ENCODE measurements around the gene USP24.

The USP24 gene

DNA sequence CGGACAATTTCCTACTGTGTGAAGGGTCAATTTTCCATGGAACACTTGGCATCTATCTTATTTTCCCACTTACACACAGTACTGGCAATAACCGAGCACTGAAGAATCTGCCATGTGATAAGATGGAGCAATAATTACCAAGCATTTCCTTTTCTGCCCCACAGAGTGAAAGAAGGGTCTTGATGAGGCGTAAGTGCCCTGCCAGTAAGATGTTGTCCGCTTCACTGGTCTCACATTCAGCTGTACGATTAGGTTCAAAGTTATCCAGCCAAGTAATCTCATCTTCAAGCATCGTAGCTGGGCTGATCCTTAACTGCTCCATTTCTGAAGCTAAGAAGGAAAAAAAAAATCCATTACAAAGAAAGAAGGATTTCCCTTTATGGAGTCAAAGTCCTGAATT lies 108.1 kb downstream of the USP24 start:
- Histone ChIP-seq H3K27ac (ENCODE audit: insufficient read depth, low read length, poor library complexity, severe bottlenecking) (no peak overlapping the region), H3K4me1 (ENCODE audit: control insufficient read depth, insufficient read depth, low read length, poor library complexity, severe bottlenecking) (no peaks in the 10 kb centered on the region), H3K9me3 (ENCODE audit: control insufficient read depth, low read length) (no peaks in the 10 kb centered on the region), H3K4me3 (ENCODE audit: insufficient read depth, low read depth, low read length, poor library complexity, severe bottlenecking) (no peak overlapping the region), H3K27me3 (replicated peaks; ENCODE audit: control insufficient read depth, insufficient read depth, low read length, poor library complexity, severe bottlenecking) (no peaks in the 10 kb centered on the region), H3K36me3 (ENCODE audit: control insufficient read depth, insufficient read depth, low read length) (peaks cover 66% of the 10 kb centered on the region)
- DNase-seq: no peak

- H3K4me1 ChIP-seq (ENCODE audit: control insufficient read depth, insufficient read depth, low read length, poor library complexity, severe bottlenecking): no peaks in the 10 kb centered on the region
- no peaks in the 10 kb centered on the region for H3K27me3 ChIP-seq (replicated peaks; ENCODE audit: control insufficient read depth, insufficient read depth, low read length, poor library complexity, severe bottlenecking)
- H3K9me3 ChIP-seq (ENCODE audit: control insufficient read depth, low read length): no peaks in the 10 kb centered on the region
- no peak overlapping the region for H3K27ac ChIP-seq (ENCODE audit: insufficient read depth, low read length, poor library complexity, severe bottlenecking)
- DNase-seq: no peak
- no peak overlapping the region for H3K4me3 ChIP-seq (ENCODE audit: insufficient read depth, low read depth, low read length, poor library complexity, severe bottlenecking)
- peaks cover 82% of the 10 kb centered on the region for H3K36me3 ChIP-seq (ENCODE audit: control insufficient read depth, insufficient read depth, low read length)
Observed at GRCh38 chr1:55103891-55104290, 111.3 kb downstream of the USP24 start.

GRCh38 chr1:55095095-55095494 lies 120.1 kb downstream of the USP24 start:
- Histone ChIP-seq H3K27ac (ENCODE audit: insufficient read depth, low read length, poor library complexity, severe bottlenecking) (no peak overlapping the region), H3K4me1 (ENCODE audit: control insufficient read depth, insufficient read depth, low read length, poor library complexity, severe bottlenecking) (no peaks in the 10 kb centered on the region), H3K9me3 (ENCODE audit: control insufficient read depth, low read length) (no peaks in the 10 kb centered on the region), H3K27me3 (replicated peaks; ENCODE audit: control insufficient read depth, insufficient read depth, low read length, poor library complexity, severe bottlenecking) (no peaks in the 10 kb centered on the region), H3K4me3 (ENCODE audit: insufficient read depth, low read depth, low read length, poor library complexity, severe bottlenecking) (no peak overlapping the region), H3K36me3 (ENCODE audit: control insufficient read depth, insufficient read depth, low read length) (peaks cover 92% of the 10 kb centered on the region)
- no peak for DNase-seq

- Histone ChIP-seq H3K9me3 (ENCODE audit: control insufficient read depth, low read length) (no peaks in the 10 kb centered on the region), H3K27ac (ENCODE audit: insufficient read depth, low read length, poor library complexity, severe bottlenecking) (no peak overlapping the region), H3K36me3 (ENCODE audit: control insufficient read depth, insufficient read depth, low read length) (peaks cover 88% of the 10 kb centered on the region), H3K27me3 (replicated peaks; ENCODE audit: control insufficient read depth, insufficient read depth, low read length, poor library complexity, severe bottlenecking) (no peaks in the 10 kb centered on the region), H3K4me3 (ENCODE audit: insufficient read depth, low read depth, low read length, poor library complexity, severe bottlenecking) (no peak overlapping the region), H3K4me1 (ENCODE audit: control insufficient read depth, insufficient read depth, low read length, poor library complexity, severe bottlenecking) (no peaks in the 10 kb centered on the region)
- DNase-seq: no peak
Observed at GRCh38 chr1:55092475-55092874, 122.7 kb downstream of the USP24 start.

DNA sequence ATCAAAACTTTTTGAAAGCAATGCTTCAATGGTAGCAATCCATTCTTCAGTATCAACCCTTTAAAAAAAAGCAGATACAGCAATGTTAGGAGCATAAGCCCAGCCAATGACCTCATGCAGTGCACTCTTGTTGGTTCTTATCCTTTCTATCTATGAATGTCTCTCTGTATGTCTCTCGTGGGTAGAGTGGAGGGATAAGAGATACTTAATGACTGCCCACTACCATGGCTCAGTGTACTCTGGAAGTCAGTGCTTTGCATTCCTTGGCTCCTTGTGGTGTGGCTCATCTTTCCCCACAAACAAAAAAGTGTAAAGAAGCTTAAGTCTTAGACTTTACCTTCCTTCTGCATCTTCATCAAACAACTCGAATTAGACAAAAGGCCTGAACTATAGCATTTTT lies 125.5 kb downstream of the USP24 start:
- Histone ChIP-seq H3K4me3 (ENCODE audit: insufficient read depth, low read depth, low read length, poor library complexity, severe bottlenecking) (no peak overlapping the region), H3K9me3 (ENCODE audit: control insufficient read depth, low read length) (no peaks in the 10 kb centered on the region), H3K27ac (ENCODE audit: insufficient read depth, low read length, poor library complexity, severe bottlenecking) (no peak overlapping the region), H3K4me1 (ENCODE audit: control insufficient read depth, insufficient read depth, low read length, poor library complexity, severe bottlenecking) (no peaks in the 10 kb centered on the region), H3K27me3 (replicated peaks; ENCODE audit: control insufficient read depth, insufficient read depth, low read length, poor library complexity, severe bottlenecking) (no peaks in the 10 kb centered on the region), H3K36me3 (ENCODE audit: control insufficient read depth, insufficient read depth, low read length) (peaks cover 88% of the 10 kb centered on the region)
- no peak for DNase-seq

GRCh38 chr1:55088413-55088812 lies 126.8 kb downstream of the USP24 start:
- Histone ChIP-seq H3K36me3 (ENCODE audit: control insufficient read depth, insufficient read depth, low read length) (peaks cover 88% of the 10 kb centered on the region), H3K4me3 (ENCODE audit: insufficient read depth, low read depth, low read length, poor library complexity, severe bottlenecking) (no peak overlapping the region), H3K4me1 (ENCODE audit: control insufficient read depth, insufficient read depth, low read length, poor library complexity, severe bottlenecking) (no peaks in the 10 kb centered on the region), H3K27me3 (replicated peaks; ENCODE audit: control insufficient read depth, insufficient read depth, low read length, poor library complexity, severe bottlenecking) (no peaks in the 10 kb centered on the region), H3K9me3 (ENCODE audit: control insufficient read depth, low read length) (no peaks in the 10 kb centered on the region), H3K27ac (ENCODE audit: insufficient read depth, low read length, poor library complexity, severe bottlenecking) (no peak overlapping the region)
- no peak for DNase-seq

DNA sequence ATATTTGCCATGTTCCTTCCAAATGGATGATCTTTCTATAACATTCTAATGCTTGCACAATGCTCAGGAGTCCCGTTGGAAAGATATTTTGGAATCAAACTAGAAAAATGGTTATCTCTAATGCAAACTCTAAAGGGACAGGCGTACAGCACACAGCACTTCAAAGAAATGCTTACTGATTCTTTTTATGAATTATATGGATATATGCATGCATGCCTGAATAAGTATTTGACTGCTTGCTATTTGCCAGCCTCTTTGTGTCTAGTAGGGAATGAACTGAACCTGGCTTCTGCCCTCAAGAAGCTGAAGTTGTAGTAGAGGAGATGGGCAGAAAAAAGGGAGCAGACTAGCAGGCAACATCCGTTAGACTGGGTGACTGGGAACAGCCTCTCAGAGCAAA lies 127.7 kb downstream of the USP24 start:
- no peaks in the 10 kb centered on the region for H3K27me3 ChIP-seq (replicated peaks; ENCODE audit: control insufficient read depth, insufficient read depth, low read length, poor library complexity, severe bottlenecking)
- DNase-seq: no peak
- H3K4me1 ChIP-seq (ENCODE audit: control insufficient read depth, insufficient read depth, low read length, poor library complexity, severe bottlenecking): no peaks in the 10 kb centered on the region
- peaks cover 87% of the 10 kb centered on the region for H3K36me3 ChIP-seq (ENCODE audit: control insufficient read depth, insufficient read depth, low read length)
- H3K4me3 ChIP-seq (ENCODE audit: insufficient read depth, low read depth, low read length, poor library complexity, severe bottlenecking): no peak overlapping the region
- no peaks in the 10 kb centered on the region for H3K9me3 ChIP-seq (ENCODE audit: control insufficient read depth, low read length)
- no peak overlapping the region for H3K27ac ChIP-seq (ENCODE audit: insufficient read depth, low read length, poor library complexity, severe bottlenecking)

DNA sequence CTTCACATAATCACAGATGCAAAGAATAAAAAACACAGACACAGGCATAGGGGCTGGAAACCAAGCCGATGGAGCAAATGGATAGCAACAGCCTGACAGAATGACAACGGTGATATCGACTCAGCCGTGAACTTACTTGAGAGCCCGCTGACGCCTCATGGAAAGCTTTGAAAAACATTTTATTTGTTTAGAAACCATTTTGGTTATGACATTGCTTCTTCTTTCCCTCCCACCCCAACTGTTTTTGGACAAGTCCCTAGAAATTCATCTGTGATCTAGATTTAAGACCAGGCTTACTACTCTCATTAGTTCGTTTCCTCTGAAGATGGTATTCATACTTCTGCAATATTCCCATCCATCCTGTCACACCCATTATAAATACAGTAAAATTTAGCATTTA lies 130.9 kb downstream of the USP24 start:
- no peaks in the 10 kb centered on the region for H3K4me1 ChIP-seq (ENCODE audit: control insufficient read depth, insufficient read depth, low read length, poor library complexity, severe bottlenecking)
- H3K9me3 ChIP-seq (ENCODE audit: control insufficient read depth, low read length): no peaks in the 10 kb centered on the region
- no peak for DNase-seq
- peaks cover 85% of the 10 kb centered on the region for H3K36me3 ChIP-seq (ENCODE audit: control insufficient read depth, insufficient read depth, low read length)
- no peak overlapping the region for H3K27ac ChIP-seq (ENCODE audit: insufficient read depth, low read length, poor library complexity, severe bottlenecking)
- H3K4me3 ChIP-seq (ENCODE audit: insufficient read depth, low read depth, low read length, poor library complexity, severe bottlenecking): no peak overlapping the region
- H3K27me3 ChIP-seq (replicated peaks; ENCODE audit: control insufficient read depth, insufficient read depth, low read length, poor library complexity, severe bottlenecking): no peaks in the 10 kb centered on the region

DNA sequence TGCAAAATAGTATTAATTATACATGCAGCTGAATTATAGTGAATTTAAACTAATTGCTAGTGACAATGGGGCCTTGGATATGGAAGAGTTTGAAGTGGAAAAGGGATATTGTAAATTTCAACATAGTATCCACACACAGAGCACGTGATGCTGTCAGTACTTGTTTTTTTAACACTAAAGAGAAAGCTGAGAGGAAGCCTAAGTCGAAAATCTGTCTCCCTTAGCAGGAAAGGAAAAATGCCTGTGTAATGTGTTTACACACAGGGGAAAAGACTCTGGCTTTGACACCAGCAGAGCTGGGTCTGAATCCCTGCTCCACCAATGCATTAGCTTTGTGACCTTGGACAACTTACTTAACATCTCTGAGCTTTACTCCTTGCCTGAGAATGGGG lies 133.3 kb downstream of the USP24 start:
- H3K36me3 ChIP-seq (ENCODE audit: control insufficient read depth, insufficient read depth, low read length): peaks cover 87% of the 10 kb centered on the region
- no peaks in the 10 kb centered on the region for H3K9me3 ChIP-seq (ENCODE audit: control insufficient read depth, low read length)
- no peaks in the 10 kb centered on the region for H3K4me1 ChIP-seq (ENCODE audit: control insufficient read depth, insufficient read depth, low read length, poor library complexity, severe bottlenecking)
- no peak for DNase-seq
- H3K27ac ChIP-seq (ENCODE audit: insufficient read depth, low read length, poor library complexity, severe bottlenecking): no peak overlapping the region
- H3K27me3 ChIP-seq (replicated peaks; ENCODE audit: control insufficient read depth, insufficient read depth, low read length, poor library complexity, severe bottlenecking): no peaks in the 10 kb centered on the region
- no peak overlapping the region for H3K4me3 ChIP-seq (ENCODE audit: insufficient read depth, low read depth, low read length, poor library complexity, severe bottlenecking)

GRCh38 chr1:55081188-55081904 lies 133.8 kb downstream of the USP24 start:
- Histone ChIP-seq H3K27ac (ENCODE audit: insufficient read depth, low read length, poor library complexity, severe bottlenecking) (no peak overlapping the region), H3K4me1 (ENCODE audit: control insufficient read depth, insufficient read depth, low read length, poor library complexity, severe bottlenecking) (no peaks in the 10 kb centered on the region), H3K4me3 (ENCODE audit: insufficient read depth, low read depth, low read length, poor library complexity, severe bottlenecking) (no peak overlapping the region), H3K27me3 (replicated peaks; ENCODE audit: control insufficient read depth, insufficient read depth, low read length, poor library complexity, severe bottlenecking) (no peaks in the 10 kb centered on the region), H3K9me3 (ENCODE audit: control insufficient read depth, low read length) (no peaks in the 10 kb centered on the region), H3K36me3 (ENCODE audit: control insufficient read depth, insufficient read depth, low read length) (peaks cover 89% of the 10 kb centered on the region)
- no peak for DNase-seq
